HepG2 (cell line): ENCODE measurements around the gene NAIF1. TPM values are rescaled to one million over a fixed set of nuclear protein-coding genes. Genes with fewer than 3 reads are reported as not detected.

Source experiments
- DNMT1 ChIP-seq: sonication (generic); formaldehyde crosslinking; IDR thresholded peaks from 2 replicates; pipeline ENCODE4 v1.5.1; 2020; ENCODE audit warnings: mild to moderate bottlenecking, missing genetic modification reagents
- DRAP1 ChIP-seq: IDR thresholded peaks from 2 replicates; pipeline ENCODE4 v1.6.1; 2016; ENCODE audit warnings: missing genetic modification reagents, missing compliant biosample characterization
- NCOR1 ChIP-seq: fragments of 200-600 bp; sonication (generic); IDR thresholded peaks from 2 replicates; pipeline ENCODE4 v1.7.0; 2017; ENCODE audit warnings: antibody characterized with exemption, low read length, borderline replicate concordance
- NFAT5 ChIP-seq: sonication (generic); formaldehyde crosslinking; IDR thresholded peaks from 2 replicates; pipeline ENCODE4 v1.4.0; 2020; ENCODE audit warnings: missing genetic modification reagents
- NFYB ChIP-seq: sonication (generic); formaldehyde crosslinking; IDR thresholded peaks from 2 replicates; pipeline ENCODE4 v1.4.0; 2020; ENCODE audit warnings: missing genetic modification reagents
- RBAK ChIP-seq: sonication (generic); formaldehyde crosslinking; IDR thresholded peaks from 2 replicates; pipeline ENCODE4 v1.5.1; 2020; ENCODE audit warnings: mild to moderate bottlenecking, missing genetic modification reagents
- SALL2 ChIP-seq: sonication (generic); formaldehyde crosslinking; IDR thresholded peaks from 2 replicates; pipeline ENCODE4 v1.8.1; 2023; ENCODE audit warnings: mild to moderate bottlenecking, missing genetic modification reagents, inconsistent platforms
- SMARCC2 ChIP-seq: fragments of 450-650 bp; IDR thresholded peaks from 2 replicates; pipeline ENCODE4 v1.6.1; 2017; ENCODE audit warnings: antibody characterized with exemption, mild to moderate bottlenecking
- SUZ12 ChIP-seq: fragments of 150-350 bp; IDR thresholded peaks from 2 replicates; pipeline ENCODE4 v1.6.1; 2014; ENCODE audit warnings: low read depth, low read length
- TEAD3 ChIP-seq: optimal IDR thresholded peaks from 2 replicates; pipeline ENCODE3; 2016; ENCODE audit warnings: borderline replicate concordance
- ZNF30 ChIP-seq: sonication (generic); formaldehyde crosslinking; IDR thresholded peaks from 2 replicates; pipeline ENCODE4 v1.5.0; 2020; ENCODE audit warnings: mild to moderate bottlenecking, missing genetic modification reagents
- ZNF460 ChIP-seq: sonication (generic); formaldehyde crosslinking; IDR thresholded peaks from 2 replicates; pipeline ENCODE4 v1.5.1; 2020; ENCODE audit warnings: missing genetic modification reagents, mild to moderate bottlenecking, borderline replicate concordance
- ZNF556 ChIP-seq: sonication (generic); formaldehyde crosslinking; IDR thresholded peaks from 2 replicates; pipeline ENCODE4 v1.4.0; 2020; ENCODE audit warnings: mild to moderate bottlenecking, missing genetic modification reagents, borderline replicate concordance
- ZNF691 ChIP-seq: sonication (generic); formaldehyde crosslinking; IDR thresholded peaks from 2 replicates; pipeline ENCODE4 v1.4.0; 2020; ENCODE audit warnings: missing genetic modification reagents, low read depth, mild to moderate bottlenecking, borderline replicate concordance
- ZNF75D ChIP-seq: sonication (generic); formaldehyde crosslinking; IDR thresholded peaks from 2 replicates; pipeline ENCODE4 v1.8.1; 2023; ENCODE audit warnings: missing genetic modification reagents, mild to moderate bottlenecking, borderline replicate concordance
- ZNF782 ChIP-seq: sonication (generic); formaldehyde crosslinking; IDR thresholded peaks from 2 replicates; pipeline ENCODE4 v1.4.0; 2020; ENCODE audit warnings: missing genetic modification reagents, mild to moderate bottlenecking, borderline replicate concordance
- polyA plus RNA-seq, 8 experiments: library from polyadenylated mRNA; depleted of rRNA in 3 of 8; stranded (reverse) in 7 of 8; unstranded in 1 of 8; fragments of >200 nt; fragmentation: Illumina TruSeq in 4 of 8; extraction: Trizol in 4 of 8; gene quantifications; 2 replicates each; pipeline versions ENCODE4 v1.2.1 to v1.2.3, GENCODE V29; 2011 to 2016; ENCODE audit warnings: low read depth in 4 of 8, missing spikeins in 1 of 8, mixed read lengths in 1 of 8; ENCODE audit not compliant: insufficient read depth in 1 of 8
- total RNA-seq, 5 experiments: library from RNA; depleted of rRNA; stranded (reverse); fragments of >200 nt; fragmentation: Illumina TruSeq; extraction: Trizol; gene quantifications; 2 replicates each; pipeline ENCODE4 v1.2.3, GENCODE V29; 2016; ENCODE audit warnings: low read depth in 1 of 5
- TF ChIP-seq, protein P1 (sequence below): sonication (generic); formaldehyde crosslinking; IDR thresholded peaks from 2 replicates; pipeline ENCODE4 v1.4.0; 2020; ENCODE audit warnings: missing genetic modification reagents, borderline replicate concordance
- TF ChIP-seq, protein P2 (sequence below): sonication (generic); formaldehyde crosslinking; IDR thresholded peaks from 2 replicates; pipeline ENCODE4 v1.8.0; 2022; ENCODE audit warnings: mild to moderate bottlenecking, missing genetic modification reagents
- TF ChIP-seq, protein P3 (sequence below): sonication (generic); formaldehyde crosslinking; IDR thresholded peaks from 2 replicates; pipeline ENCODE4 v1.5.0; 2020; ENCODE audit warnings: missing genetic modification reagents, mild to moderate bottlenecking, borderline replicate concordance

NAIF1 gene
- total and polyA plus RNA-seq, 2 of the 13 experiments (the other 11 are each of a cell fraction or from before 2014, with no cell fraction given): 6.0 to 6.9 TPM

DNA sequence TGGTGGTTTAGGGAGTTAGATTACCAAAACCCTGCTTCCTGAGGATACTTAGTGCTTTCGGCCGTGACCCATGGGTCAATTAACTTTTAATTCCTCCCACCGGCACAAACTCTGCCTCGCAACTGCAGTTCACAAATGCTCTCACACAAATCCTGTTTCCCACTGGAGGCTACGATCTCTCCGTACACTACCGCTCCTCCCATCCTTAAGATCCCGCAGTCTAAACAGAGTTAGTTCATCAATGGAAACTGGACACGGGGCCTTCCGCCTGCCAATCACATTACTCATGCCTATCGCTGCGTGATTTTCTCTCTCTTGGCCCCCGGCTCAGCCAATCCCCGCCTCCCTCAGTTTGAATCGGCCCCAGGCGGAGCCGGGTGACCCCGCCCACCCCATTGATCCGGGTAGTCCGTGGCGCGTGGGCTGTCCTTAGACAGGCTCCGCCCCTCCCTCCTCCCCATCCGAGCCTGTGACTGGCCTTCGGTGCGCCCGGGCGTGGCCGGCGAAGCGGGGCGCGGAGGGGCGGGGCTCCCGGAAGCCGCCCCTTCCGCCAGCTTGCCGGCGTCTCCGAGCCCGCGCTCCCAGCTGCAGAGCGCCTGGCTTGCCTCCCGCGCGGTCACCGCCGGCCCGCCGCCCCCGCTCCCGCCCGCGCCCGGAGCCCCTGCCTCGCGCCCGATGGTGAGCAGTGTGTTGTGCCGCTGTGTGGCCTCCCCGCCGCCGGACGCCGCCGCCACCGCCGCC, 695 bp upstream of the NAIF1 start, which contains the start of gene SLC25A25 (continued):
- TF ChIP-seq, protein P1, sequence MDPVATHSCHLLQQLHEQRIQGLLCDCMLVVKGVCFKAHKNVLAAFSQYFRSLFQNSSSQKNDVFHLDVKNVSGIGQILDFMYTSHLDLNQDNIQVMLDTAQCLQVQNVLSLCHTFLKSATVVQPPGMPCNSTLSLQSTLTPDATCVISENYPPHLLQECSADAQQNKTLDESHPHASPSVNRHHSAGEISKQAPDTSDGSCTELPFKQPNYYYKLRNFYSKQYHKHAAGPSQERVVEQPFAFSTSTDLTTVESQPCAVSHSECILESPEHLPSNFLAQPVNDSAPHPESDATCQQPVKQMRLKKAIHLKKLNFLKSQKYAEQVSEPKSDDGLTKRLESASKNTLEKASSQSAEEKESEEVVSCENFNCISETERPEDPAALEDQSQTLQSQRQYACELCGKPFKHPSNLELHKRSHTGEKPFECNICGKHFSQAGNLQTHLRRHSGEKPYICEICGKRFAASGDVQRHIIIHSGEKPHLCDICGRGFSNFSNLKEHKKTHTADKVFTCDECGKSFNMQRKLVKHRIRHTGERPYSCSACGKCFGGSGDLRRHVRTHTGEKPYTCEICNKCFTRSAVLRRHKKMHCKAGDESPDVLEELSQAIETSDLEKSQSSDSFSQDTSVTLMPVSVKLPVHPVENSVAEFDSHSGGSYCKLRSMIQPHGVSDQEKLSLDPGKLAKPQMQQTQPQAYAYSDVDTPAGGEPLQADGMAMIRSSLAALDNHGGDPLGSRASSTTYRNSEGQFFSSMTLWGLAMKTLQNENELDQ (CRISPR knock-in tag): no peak
- TF ChIP-seq ZNF460: no peak
- TF ChIP-seq DNMT1 (CRISPR knock-in tag): no peak
- peak; percentile 40 for TF ChIP-seq TEAD3 (CRISPR knock-in tag)
- no peak for TF ChIP-seq ZNF556 (CRISPR knock-in tag)
- no peak for TF ChIP-seq ZNF691 (CRISPR knock-in tag)
- no peak for TF ChIP-seq ZNF30
- TF ChIP-seq NCOR1: peak; percentile 83
- no peak for TF ChIP-seq SMARCC2
- no peak for TF ChIP-seq SUZ12
- peak; percentile 75 for TF ChIP-seq NFYB (CRISPR knock-in tag)
- 0 out of 2 replicates have a peak, but pooled peaks have one; percentile 11 for TF ChIP-seq SALL2 (CRISPR knock-in tag)
- TF ChIP-seq ZNF75D (CRISPR knock-in tag): no peak
- no peak for TF ChIP-seq RBAK (CRISPR knock-in tag)
- TF ChIP-seq DRAP1: peak; percentile 81
- TF ChIP-seq, protein P2, sequence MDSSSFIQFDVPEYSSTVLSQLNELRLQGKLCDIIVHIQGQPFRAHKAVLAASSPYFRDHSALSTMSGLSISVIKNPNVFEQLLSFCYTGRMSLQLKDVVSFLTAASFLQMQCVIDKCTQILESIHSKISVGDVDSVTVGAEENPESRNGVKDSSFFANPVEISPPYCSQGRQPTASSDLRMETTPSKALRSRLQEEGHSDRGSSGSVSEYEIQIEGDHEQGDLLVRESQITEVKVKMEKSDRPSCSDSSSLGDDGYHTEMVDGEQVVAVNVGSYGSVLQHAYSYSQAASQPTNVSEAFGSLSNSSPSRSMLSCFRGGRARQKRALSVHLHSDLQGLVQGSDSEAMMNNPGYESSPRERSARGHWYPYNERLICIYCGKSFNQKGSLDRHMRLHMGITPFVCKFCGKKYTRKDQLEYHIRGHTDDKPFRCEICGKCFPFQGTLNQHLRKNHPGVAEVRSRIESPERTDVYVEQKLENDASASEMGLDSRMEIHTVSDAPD (CRISPR knock-in tag): no peak
- TF ChIP-seq NFAT5: no peak
- no peak for TF ChIP-seq ZNF782 (CRISPR knock-in tag)
- TF ChIP-seq, protein P3, sequence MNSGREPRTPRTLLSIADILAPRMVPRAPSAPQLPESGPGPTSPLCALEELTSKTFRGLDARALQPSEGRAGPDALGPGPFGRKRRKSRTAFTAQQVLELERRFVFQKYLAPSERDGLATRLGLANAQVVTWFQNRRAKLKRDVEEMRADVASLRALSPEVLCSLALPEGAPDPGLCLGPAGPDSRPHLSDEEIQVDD: no peak
